Astrocyte of the spinal cord (primary cell): ENCODE measurements around the gene PHOSPHO1.
"Not testable (repeated sequence)": the region's sequence is repeated elsewhere in the genome, so short reads cannot be mapped to it uniquely, and the experiment has no call there.

Source experiments
- DNase-seq: peaks from one replicate; pipeline ENCODE4 v3.0.0; 2011; ENCODE audit warnings: low read depth, low spot score
- H3K4me3 ChIP-seq: 2 replicates; pipeline ENCODE4 v1.5.1; 2011; ENCODE audit warnings: low read depth, mild to moderate bottlenecking, low read length, moderate library complexity
- in situ Hi-C: cut with HindIII; loops from 2 replicates; pipeline ENCODE4 v1.10.0; 2017; ENCODE audit warnings: low sequenced_read_pairs
- TF ChIP-seq, protein P1 (sequence below): IDR thresholded peaks from 2 replicates; pipeline ENCODE4 v1.5.1; 2012; ENCODE audit warnings: low read depth, mild to moderate bottlenecking, low read length, inconsistent platforms

Gene PHOSPHO1

GRCh38 chr17:49183801-49184200 is 46.8 kb downstream of the PHOSPHO1 start:
- TF ChIP-seq, protein P1, sequence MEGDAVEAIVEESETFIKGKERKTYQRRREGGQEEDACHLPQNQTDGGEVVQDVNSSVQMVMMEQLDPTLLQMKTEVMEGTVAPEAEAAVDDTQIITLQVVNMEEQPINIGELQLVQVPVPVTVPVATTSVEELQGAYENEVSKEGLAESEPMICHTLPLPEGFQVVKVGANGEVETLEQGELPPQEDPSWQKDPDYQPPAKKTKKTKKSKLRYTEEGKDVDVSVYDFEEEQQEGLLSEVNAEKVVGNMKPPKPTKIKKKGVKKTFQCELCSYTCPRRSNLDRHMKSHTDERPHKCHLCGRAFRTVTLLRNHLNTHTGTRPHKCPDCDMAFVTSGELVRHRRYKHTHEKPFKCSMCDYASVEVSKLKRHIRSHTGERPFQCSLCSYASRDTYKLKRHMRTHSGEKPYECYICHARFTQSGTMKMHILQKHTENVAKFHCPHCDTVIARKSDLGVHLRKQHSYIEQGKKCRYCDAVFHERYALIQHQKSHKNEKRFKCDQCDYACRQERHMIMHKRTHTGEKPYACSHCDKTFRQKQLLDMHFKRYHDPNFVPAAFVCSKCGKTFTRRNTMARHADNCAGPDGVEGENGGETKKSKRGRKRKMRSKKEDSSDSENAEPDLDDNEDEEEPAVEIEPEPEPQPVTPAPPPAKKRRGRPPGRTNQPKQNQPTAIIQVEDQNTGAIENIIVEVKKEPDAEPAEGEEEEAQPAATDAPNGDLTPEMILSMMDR: no peak
- in situ Hi-C loops: no loop called here
- H3K4me3 ChIP-seq: no peak overlapping the region
- DNase-seq: no peak

GRCh38 chr17:49183341-49183740 is 47.2 kb downstream of the PHOSPHO1 start:
- TF ChIP-seq, protein P1: no peak
- no peak for DNase-seq
- H3K4me3 ChIP-seq: no peak overlapping the region
- in situ Hi-C loops: no loop called here

- TF ChIP-seq, protein P1: no peak
- H3K4me3 ChIP-seq: no peak overlapping the region
- in situ Hi-C loops: no loop called here
- DNase-seq: no peak
These were observed 49.5 kb downstream of the PHOSPHO1 start for GRCh38 chr17:49180998-49181635.

DNA sequence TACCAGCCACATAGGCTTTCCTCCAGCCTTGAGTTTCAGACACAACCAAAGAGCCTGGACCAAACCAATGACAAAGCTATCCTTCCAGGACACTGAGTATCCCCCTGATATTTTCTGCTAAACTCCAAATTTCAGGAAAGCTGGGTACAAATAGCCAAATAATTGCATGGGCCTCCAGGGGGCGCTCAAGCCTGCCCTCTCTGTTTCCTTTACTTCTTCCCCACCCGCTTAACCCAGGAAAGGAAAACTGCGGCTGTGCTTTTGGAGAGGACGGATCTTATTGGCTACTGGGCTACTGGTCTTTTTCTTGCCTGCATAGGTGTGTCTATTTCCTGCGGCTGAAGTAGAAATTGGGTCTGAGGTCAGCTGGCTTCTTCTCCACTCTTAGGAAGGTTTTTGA is 50.3 kb downstream of the PHOSPHO1 start:
- DNase-seq: peak; percentile 43
- TF ChIP-seq, protein P1: peak; percentile 85
- in situ Hi-C loops: no loop called here
- H3K4me3 ChIP-seq: no peak overlapping the region

- H3K4me3 ChIP-seq, DNase-seq, in situ Hi-C loops: not testable (repeated sequence)
These were observed 54.6 kb downstream of the PHOSPHO1 start for GRCh38 chr17:49175978-49176377.
